Stimulated activated CD8-positive, alpha-beta memory T cell treated with anti-CD3 and anti-CD28 coated beads, Interleukin-12 subunit alpha, Interleukin-12 subunit beta, amount 100 ng/mL, for 24 hours (primary cell): Measurements from ENCODE around the gene LEMD1.

ENCODE experiments used
- DNase-seq: peaks from one replicate; pipeline ENCODE4 v3.0.0-alpha.2; 2020; ENCODE audit errors: extremely low read depth

Gene LEMD1

DNA sequence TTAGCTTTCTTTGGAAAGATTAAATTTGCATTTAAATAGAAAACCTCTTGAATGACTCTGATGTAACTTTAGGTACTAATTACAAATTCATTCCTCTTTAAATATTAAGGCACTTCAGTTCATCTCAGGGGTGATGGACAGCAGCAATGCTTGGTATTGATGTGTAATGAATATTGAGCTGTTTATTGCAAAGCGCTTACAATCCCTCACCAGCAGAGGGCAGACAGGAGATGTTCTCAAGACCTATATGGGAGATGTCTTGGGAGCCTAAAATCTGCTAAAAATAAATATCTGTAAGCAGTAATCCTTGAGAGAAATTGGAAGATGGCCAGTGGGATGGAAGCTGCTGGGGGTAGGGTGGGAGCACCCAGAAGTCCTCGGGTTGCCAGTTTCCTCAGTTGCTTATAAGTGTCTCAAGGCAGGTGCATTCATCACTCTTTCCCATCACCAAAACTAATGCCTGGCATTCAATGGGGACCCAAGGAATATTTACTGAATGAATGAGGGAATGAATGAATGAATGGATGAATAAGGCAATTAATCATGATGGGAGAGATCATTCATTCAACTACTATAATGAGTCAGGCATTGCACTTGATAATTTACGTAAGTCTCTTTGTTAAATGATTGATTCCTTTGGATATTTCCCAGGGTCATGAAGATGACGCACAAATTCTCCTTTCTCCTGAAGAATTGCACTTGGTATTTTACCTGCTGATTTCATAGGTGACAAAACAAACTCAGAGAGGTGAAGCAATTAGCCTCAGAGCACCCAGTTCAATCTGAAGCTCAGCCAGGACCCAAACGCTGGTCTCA, 67.4 kb downstream of the LEMD1 start:
- DNase-seq = no peak

DNA sequence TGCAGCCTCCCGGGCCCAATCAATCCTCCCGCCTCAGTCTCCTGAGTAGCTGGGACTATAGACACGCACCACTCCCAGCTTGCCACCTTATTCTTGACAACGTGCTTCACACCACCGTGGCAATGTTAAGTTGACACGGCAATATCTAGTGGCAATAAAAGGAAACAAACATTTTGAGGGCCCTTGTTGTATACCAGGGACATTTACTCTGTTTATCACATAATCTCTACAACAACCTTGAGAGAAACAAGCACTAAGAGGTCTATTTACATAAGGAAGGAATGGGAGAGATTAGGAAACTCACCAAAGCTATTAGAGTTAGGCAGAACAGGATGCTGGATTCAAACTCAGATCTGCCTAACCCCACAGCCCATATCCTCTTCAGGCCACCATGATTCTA, 68.2 kb downstream of the LEMD1 start:
- DNase-seq = no peak

DNA sequence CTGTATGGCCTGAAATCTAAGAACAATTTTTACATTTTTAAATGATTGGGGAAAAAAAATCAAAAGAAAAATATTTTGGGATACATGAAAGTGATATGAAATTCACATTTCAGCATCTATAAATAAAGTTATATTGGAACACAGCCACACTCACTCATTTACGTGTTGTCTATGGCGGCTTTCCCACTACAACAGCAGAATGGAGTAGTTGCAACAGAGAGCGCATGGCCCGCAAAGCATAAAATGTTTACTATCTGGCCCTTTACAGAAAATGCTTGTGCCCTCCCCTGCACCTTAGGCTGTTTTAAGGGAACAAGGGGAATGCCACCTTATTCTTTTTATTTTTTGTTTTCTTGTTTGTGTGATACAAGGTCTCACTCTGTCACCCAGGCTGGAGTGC, 68.7 kb downstream of the LEMD1 start:
- no peak for DNase-seq

DNA sequence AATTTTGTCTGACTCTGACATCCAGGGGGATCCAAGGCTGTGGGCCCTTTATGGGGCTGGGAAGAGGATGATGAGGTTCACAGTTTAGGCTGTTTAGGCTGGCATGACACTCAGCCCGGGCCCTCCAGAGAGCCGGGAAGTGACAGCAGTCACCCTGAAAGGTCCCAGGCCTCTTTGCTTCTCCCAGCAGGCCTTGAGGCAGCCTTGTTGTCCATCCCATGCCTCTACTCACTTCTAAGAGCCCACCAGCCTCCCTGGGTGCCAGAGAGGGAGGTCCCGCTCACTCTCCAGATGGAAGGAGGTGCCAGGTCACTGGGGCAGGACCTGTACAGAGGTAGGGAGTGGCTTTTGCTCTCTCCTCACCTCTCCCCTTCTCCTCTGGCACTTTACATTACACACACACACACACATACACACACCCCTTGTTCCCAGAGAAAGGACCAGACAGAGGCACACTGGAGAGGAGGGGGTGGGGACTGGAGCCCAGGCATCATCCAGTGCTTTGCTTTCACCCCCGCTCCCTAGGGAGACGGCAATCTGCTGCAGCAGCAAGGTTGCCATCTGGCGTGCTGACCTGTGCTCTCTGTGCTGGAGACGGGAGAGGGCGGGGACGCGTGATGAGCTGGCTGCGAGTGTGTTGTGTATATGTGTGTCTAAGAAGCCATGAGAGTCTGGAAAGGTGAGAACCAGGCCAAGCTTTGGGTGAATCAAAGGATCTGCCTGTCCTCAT, 69.7 kb downstream of the LEMD1 start:
- DNase-seq = no peak

DNA sequence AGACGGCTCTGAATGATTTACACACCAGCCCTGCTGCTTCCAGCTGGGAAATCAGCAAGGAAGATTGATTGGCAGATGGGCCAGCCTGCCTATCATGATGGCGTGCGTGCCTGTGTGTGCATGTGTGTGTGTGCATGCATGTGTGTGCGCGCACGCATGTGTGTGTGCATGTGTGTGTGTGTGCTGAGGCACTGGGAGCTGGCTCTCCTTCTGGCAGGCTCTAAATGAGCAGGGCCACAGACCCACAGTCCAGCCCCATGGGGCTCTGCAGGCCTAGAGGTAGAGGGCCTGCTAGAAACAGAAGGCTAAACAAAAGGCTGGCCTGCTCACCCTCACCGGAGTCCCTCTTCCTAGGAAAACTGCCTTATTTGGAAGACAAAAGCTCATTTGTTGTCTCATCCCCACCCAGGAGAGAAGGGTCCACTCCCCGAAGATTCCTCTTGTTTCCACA, 71.1 kb downstream of the LEMD1 start:
- no peak for DNase-seq

DNA sequence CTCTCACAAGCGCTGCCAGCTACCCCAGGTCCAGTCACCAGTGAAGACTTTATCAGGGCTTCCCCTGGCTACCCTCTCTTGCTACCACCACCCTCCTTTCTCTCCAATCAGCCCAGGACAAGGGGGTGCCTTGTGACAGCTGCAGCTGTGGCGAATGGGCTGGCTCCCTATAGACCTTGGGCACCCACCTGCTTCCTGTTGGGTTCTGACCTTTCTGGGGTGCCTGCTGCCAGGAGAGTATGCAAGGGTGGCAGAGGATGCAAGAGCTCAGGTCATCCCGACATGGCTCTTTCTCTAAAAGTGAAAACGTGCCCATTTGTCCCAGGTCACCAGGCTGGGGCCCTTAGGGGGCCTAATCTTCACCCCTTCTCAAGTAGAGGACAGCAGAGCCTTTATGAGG, 71.7 kb downstream of the LEMD1 start:
- no peak for DNase-seq

DNA sequence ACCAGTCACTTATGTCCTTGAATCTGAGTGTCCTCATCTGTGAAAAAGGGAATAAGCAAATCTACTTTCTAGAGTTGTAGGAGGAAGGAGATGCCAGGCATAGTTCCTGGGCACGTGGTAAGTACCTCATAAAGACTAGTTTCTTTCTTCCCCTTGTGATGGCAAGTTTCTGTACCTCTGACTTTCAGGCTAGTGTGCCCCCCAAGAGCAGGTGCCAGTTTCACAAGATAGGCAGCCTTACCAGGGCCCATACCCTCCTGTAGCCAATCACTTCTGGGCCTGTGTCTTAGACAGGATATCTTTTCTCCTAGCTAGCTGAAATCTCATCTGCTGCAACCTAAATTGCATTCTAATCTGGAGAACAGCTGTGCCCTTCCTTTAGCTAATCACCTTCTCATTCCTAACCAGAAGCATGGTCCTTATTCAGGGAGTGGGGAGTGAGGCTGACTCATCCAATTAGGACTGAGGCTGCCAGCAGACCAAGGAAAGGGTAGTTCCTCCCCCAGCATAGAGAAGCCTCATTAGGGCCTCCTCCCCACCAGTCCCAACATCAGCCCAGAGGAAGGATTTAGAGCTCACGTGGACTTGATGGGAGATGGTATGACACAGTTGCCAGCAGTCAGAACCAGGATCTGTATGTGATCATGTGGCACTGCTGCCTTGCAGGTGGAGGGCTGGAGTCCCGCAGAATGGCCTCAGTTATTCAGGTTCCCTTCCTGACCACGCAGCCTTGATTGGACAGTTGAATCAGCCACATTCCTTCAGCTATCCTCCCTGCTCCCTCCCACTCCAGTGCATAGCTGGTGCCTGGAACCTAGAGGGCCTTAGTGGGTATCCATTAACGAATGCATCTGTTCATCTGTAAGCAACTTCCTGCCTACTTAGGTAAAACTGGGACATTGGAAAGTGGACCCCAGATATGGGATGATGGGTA, 73.0 kb downstream of the LEMD1 start:
- no peak for DNase-seq

DNA sequence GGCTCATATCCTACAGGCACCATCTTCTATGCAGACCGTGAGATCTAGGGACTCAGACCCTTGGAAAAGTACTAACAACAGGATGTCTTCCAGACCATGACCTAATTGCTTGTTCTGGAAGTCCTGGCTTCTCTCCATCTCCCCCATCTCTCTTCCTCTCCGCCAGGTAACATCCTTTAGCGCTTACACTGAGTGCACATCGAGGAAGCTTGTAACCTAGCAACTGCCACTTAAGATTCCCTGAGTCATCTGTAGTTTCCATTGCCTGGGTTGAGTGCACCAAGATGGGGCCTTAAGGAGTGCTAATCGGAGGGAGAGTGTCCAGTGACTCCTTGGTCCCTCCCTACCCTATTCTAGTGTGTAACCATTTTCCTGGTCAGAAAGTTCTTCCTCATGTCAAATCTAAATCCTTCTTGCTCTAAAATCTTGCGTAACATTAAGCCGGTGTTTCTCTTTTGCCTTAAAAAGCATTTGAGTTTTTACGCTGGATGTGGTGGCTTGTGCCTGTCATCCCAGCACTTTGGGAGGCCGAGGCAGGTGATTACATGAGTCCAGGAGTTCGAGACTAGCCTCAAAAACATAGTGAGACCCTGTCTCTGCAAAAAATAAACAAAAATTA, 74.8 kb downstream of the LEMD1 start:
- no peak for DNase-seq

DNA sequence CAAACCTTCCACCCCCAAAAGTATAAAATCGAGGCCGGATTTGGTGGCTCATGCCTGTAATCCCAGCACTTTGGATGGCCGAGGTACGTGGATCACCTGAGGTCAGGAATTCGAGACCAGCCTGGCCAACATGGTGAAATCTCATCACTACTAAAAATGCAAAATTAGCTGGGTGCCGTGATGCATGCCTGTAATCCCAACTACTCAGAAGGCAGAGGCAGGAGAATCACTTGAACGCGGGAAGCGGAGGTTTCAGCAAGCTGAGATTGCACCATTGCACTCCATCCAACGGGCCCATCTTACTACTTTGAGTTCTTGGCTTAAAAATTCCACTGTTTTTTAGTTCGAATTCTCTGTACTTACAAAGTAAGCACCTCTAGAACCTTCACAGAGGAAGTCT, 76.1 kb downstream of the LEMD1 start:
- no peak for DNase-seq

DNA sequence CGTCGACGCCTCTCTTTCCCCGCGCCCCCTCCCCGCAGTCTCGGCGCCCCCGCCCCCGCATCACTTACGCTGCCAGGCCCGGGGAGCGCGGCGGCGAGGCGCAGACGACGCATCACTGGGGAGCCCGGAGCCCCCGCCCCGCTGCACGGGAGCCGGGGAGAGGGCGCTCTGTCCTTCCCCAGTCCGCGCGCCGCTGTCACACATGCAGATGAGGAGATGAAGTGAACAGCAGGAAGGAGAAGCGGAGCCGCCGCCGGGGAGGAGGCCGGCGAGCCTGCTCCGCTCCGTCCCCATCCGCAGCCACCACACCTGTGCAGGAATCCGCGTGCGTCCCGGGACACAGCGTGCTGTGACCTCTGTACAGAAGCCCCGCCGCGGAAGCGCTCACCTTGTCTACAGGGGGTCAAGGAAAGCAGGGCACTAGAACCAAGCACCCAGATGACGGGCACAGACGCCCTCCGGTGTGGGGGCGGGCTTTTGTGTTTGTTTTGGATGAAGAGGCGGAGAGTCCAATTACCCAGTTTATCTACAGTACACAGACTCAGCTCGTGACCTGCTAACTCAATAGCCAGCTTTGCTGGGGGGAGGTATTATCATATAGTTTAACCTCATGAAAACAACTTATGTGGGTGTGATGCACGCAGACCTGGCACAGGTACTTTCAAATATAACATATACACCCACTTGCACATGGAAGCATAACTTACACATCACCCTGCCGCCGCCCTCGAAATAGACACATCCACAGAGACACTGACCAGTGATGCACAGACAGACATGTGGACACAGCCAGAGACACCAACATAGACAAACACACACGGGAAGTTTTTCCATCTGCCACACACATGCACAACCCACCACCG, 77.6 kb downstream of the LEMD1 start:
- no peak for DNase-seq

DNA sequence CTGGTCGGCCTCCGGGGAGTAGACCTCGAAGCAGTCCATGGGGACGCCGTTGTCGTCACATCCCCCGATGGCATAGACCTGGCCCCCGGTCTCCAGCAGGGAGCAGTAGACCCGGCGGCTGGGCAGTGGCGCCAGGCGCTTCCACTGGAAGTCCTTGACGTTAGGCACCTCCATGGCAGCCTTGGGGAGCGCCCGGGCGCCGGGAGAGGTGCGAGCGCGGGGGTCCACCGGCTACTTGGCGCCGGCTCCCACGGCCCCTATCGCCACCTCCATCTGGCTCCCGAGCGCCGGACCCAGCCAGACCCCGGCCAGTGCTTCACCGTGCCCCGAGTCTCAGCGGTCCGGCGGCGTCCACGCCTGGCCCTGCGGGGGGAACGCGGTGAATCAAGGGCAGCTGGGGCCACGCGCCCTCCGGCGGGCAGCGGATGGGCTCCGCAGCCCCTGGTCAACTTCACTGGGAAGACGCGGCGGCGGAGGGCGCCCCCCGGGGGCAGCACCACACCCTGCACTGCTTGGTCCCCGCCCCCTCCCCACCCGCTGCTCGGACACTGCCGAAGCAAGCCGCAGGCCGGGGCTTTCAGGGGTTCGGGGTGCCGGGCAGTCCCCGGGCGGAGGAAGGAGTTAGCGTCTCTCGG, 78.3 kb downstream of the LEMD1 start:
- no peak for DNase-seq

DNA sequence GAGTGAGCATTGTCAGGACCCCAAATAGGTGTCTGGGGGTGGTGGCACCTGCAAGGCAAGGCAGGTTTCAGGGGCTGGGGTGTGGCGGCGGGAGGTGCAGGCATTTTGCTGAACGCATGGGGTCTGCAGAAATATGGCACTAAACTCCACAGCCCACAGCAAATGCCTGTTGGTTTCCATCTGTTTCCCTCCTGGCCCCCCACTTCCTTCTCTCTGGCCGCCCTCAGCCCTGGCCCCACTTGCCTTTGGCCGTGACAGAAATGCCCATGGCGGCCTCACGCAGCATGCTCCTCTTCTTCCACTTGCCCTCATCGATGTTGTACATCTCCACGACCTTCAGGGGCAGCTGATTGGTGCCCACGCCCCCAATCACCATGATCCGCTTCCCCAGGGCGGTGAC, 78.9 kb downstream of the LEMD1 start:
- no peak for DNase-seq

DNA sequence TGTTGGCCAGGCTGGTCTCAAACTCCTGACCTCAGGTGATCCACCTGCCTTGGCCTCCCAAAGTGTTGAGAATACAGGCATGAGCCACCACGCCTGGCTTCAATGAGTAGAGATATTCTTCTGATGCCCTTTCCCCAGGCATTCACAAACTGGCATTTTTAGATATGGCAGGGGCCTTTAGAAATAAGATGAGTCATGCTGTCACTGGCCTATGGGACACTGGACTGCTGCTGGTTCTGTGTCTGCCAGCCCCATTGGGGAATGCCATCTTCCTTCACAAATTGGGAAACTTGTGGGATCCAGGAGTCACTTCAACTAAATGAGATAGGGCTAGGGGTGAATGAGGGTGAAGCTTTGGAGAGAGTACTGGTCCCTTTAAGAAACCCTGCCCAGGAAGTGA, 81.2 kb downstream of the LEMD1 start:
- no peak for DNase-seq

DNA sequence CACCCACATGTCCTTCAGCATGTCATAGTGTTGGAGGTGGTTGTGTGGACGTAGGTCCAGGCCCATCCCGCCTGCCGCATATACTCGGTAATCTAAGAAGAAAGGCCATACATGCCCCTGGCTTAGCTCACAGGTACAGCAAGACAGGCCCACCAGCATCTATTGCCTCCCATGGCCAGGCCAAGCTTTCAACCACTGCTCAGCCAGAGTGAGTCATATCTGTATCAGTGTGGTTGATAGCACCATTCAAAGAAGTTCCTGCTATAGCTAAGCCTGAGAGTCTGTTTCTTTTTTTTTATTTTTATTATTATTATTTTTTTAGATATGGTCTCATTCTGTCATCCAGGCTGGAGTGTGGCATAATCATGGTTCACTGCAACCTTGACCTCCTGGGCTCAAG, 82.1 kb downstream of the LEMD1 start:
- no peak for DNase-seq

DNA sequence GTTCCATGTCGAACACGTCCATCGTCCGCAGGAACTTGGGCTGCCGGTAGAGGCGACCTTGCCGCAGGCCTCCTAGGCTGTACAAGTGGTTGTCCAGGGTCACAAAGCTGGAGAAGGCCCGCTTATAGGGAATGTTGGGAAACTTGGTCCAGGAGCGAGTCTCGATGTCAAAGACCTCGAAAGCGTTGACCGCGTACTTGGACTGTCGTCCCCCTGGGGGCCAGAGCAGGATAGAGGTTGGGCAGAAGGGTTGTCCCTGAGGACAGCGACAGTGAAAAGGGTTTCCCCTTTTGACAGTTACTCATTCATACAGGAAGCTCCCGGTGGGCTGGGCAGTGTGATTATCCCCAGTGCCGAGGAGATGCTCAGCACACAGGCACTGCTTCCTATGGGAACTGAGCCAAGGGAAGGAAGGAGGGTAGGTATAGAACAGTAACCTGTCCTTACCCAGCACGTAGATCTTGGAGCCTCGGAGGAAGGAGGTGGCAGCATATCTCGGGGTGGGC, 82.6 kb downstream of the LEMD1 start:
- DNase-seq = no peak

DNA sequence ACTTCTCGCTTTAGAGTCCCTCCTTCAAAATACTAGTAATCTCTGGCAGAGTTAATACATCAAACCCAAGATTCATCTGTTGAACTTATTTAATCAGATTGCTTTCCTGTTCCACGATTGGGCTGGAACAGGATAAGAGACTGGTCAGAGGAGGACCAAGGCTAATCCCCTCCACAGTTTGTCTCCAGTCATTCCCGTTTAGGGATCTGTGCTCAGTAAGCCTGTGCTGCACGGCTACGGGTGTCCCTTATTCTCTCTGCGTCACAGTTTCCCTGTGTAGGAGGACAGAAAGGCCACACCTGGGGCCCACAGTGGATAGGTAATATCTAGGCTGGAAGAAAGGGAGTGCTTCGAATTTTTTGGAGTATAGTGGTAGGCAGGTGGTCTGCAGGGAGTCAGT, 83.8 kb downstream of the LEMD1 start:
- DNase-seq = no peak

DNA sequence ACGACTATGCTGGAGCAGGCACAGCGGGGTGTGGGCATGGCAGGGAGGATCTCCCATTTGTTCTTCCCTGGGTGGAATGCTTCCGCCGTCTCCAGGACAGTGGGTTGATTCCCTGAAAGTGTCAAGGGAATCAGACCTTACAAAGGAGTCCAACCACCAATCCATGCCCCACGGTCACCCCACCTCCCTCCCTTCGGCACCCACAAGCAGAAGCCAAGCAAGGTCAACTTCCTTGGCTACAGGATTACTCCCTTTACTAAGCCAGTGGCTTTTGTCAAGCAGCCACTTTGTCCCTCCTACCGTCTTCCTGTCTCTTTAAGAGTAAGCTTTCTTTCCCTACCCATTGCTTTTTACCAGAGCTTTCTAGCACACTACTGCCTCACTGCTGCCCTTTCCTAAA, 84.4 kb downstream of the LEMD1 start:
- no peak for DNase-seq

DNA sequence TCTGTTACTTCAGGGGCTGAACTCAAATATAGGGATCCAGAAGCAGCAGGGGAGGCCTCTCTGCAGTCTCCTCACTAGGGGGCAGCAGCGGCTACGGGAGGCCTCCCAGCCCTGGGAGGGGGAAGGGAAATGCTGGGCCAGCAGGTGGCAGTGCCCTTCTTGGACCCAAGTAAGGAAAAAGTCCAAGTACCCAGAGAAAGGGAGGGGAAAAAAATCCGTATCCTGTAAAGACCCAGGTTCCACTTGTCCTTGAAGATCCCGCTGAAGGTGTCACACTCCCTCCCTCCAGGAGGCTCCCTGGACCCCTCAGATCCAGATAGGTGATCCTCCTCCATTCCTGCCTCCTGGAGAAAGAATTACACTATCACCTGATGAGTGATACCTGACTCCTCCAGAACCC, 86.2 kb downstream of the LEMD1 start:
- peak; percentile 52 for DNase-seq

DNA sequence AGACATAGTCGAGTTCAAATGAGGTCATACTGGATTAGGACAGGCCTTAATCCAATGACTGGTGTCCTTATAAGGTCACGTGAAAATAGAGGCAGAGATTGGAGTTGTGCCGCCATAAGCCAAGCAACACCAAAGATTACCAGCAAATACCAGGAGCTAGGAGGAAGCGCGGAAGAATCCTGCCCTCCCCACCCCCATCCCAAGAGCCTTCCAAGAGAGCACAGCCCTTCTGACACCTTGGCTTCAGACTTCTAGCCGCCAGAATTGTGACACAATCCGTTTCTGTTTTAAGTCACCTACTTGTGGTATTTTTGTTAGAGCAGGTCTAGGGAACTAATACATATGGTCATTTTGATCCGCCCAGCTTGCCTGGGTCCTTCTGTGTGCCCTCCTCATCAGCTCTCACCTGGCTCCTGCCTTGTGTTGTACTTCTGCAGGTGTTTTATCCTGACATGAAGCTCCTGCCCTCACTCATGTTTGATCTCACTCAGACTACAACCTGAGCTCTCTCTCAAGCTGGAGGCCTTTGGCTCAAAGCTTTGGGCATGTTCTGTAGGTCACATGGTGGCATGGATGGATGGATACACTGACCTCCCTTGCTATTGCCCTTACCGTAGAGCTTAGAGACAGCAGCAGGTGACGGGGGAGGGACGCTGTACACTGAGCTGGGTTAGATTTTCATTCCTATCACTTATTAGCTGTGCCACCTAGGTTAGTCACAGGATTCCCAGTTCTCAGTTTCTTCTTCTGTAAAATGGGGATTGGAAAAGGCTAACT, 89.7 kb downstream of the LEMD1 start:
- no peak for DNase-seq
